Measurements from ENCODE around the gene TBCC. TPM values are rescaled to one million over a fixed set of nuclear protein-coding genes. Genes with fewer than 3 reads are reported as not detected.

TBCC gene
- total RNA-seq, 1 experiment from 2014 or later = 36.2 TPM

DNA sequence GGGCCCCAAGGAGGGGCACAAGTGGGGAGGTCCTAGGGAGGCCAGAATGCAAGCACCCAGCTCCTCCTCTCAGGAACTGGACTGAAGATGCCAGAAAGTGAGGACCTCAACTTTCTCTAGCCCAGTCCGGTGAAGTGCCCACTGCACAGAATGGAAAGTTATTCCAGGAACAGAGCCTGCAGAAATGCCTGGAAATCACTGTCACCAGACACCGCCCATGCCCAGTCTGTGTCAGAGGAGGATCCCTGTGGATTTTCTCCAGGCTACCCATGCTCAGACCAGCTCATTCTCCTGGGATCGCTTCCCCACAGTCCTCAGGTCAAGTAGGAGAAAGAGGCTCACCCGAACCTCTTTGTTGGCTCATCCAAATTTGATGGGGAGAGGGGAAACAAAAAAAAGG, 30.0 kb downstream of the TBCC start:
- Mint-ChIP-seq H3K36me3 (ENCODE audit: insufficient read depth, unreplicated experiment) (no peaks in the 10 kb centered on the region), H3K27me3 (ENCODE audit: unreplicated experiment) (peaks cover 11% of the 10 kb centered on the region), H3K9me3 (ENCODE audit: low read depth, unreplicated experiment) (peaks cover 4% of the 10 kb centered on the region), H3K4me1 (ENCODE audit: low read depth, unreplicated experiment) (peaks cover 8% of the 10 kb centered on the region), H3K27ac (ENCODE audit: unreplicated experiment) (no peak overlapping the region), H3K4me3 (ENCODE audit: low read depth, unreplicated experiment) (no peak overlapping the region)
- intact Hi-C loops (cut with micrococcal nuclease; ENCODE audit: unreplicated experiment) = no loop called here
- TF ChIP-seq, protein P1, sequence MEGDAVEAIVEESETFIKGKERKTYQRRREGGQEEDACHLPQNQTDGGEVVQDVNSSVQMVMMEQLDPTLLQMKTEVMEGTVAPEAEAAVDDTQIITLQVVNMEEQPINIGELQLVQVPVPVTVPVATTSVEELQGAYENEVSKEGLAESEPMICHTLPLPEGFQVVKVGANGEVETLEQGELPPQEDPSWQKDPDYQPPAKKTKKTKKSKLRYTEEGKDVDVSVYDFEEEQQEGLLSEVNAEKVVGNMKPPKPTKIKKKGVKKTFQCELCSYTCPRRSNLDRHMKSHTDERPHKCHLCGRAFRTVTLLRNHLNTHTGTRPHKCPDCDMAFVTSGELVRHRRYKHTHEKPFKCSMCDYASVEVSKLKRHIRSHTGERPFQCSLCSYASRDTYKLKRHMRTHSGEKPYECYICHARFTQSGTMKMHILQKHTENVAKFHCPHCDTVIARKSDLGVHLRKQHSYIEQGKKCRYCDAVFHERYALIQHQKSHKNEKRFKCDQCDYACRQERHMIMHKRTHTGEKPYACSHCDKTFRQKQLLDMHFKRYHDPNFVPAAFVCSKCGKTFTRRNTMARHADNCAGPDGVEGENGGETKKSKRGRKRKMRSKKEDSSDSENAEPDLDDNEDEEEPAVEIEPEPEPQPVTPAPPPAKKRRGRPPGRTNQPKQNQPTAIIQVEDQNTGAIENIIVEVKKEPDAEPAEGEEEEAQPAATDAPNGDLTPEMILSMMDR (IDR thresholded peaks at IDR 0.05; ENCODE audit: unreplicated experiment) = no peak
- CTCF ChIA-PET = interaction anchor here (0.7 to 0.9 kb wide), 2 partner anchors 21 to 60 kb away, joined by 3 to 4 read pairs; no protein-coding TSS in a partner anchor
- BruUV-seq (replicated peaks) = no TSS peak
- DNase-seq = no peak

DNA sequence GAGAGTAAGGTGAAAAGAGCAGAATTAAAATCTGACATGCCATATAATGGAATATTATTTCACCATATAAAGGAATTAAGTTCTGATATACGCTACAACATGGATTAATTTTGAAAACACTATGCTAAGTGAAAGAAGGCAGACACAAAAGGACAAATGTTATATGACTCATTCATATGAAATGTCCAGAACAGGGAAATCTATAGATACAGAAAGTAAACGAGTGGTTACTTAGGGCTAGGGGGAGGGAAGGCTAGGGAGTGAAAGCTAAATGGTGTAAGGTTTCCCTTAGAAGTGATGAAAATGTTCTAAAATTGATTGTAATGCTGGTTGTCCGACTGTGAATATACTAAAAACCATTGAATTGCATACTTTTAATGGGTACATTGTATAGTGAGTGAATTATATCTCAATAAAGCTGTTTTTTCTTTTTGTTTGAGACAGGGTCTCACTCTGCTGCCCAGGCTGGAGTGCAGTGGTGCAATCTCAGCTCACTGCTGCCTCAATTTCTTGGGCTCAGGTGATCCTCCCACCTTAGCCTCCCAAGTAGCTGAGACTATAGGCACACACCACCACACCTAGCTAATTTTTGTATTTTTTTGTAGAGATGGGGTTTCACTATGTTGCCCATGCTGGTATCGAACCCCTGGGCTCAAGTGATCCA, 31.7 kb downstream of the TBCC start:
- no peak overlapping the region for H3K4me3 Mint-ChIP-seq (ENCODE audit: low read depth, unreplicated experiment)
- TF ChIP-seq, protein P1 (IDR thresholded peaks at IDR 0.05; ENCODE audit: unreplicated experiment) = no peak
- CTCF ChIA-PET = interaction anchor here (0.6 to 1.6 kb wide), 3 partner anchors 12 to 32 kb away, joined by 3 to 8 read pairs (median 4); partner anchors contain the start of gene TBCC
- H3K27ac Mint-ChIP-seq (ENCODE audit: unreplicated experiment) = no peak overlapping the region
- intact Hi-C loops (cut with micrococcal nuclease; ENCODE audit: unreplicated experiment) = no loop called here
- H3K36me3 Mint-ChIP-seq (ENCODE audit: insufficient read depth, unreplicated experiment) = no peaks in the 10 kb centered on the region
- no peak for DNase-seq
- BruUV-seq (replicated peaks) = no TSS peak
- no peaks in the 10 kb centered on the region for H3K27me3 Mint-ChIP-seq (ENCODE audit: unreplicated experiment)
- peaks cover 4% of the 10 kb centered on the region for H3K9me3 Mint-ChIP-seq (ENCODE audit: low read depth, unreplicated experiment)
- H3K4me1 Mint-ChIP-seq (ENCODE audit: low read depth, unreplicated experiment) = peaks cover 8% of the 10 kb centered on the region

DNA sequence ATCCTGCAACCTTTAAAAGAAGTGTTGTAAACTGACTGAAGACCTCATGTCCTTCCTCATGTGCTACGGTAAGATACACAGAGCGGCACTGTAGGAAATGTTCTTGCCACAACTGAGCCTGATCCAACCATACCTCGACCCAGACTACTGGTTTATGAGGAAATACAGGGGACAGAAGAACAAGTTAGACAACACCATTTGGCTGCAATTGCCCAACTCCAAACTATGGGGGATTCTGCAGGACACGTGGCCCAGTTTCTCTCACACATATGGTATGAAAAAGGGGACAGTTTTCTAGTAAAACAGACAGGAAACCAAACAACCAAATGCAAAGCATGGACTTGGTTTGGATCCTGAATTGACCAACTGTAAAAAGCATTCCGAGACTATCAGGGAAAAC, 34.0 kb downstream of the TBCC start:
- H3K4me3 Mint-ChIP-seq (ENCODE audit: low read depth, unreplicated experiment) = no peak overlapping the region
- TF ChIP-seq, protein P1 (IDR thresholded peaks at IDR 0.05; ENCODE audit: unreplicated experiment) = no peak
- CTCF ChIA-PET = no interaction called here
- no peak overlapping the region for H3K27ac Mint-ChIP-seq (ENCODE audit: unreplicated experiment)
- BruUV-seq (replicated peaks) = no TSS peak
- peaks cover 4% of the 10 kb centered on the region for H3K9me3 Mint-ChIP-seq (ENCODE audit: low read depth, unreplicated experiment)
- H3K4me1 Mint-ChIP-seq (ENCODE audit: low read depth, unreplicated experiment) = peaks cover 8% of the 10 kb centered on the region
- intact Hi-C loops (cut with micrococcal nuclease; ENCODE audit: unreplicated experiment) = no loop called here
- H3K36me3 Mint-ChIP-seq (ENCODE audit: insufficient read depth, unreplicated experiment) = no peaks in the 10 kb centered on the region
- no peaks in the 10 kb centered on the region for H3K27me3 Mint-ChIP-seq (ENCODE audit: unreplicated experiment)
- no peak for DNase-seq

DNA sequence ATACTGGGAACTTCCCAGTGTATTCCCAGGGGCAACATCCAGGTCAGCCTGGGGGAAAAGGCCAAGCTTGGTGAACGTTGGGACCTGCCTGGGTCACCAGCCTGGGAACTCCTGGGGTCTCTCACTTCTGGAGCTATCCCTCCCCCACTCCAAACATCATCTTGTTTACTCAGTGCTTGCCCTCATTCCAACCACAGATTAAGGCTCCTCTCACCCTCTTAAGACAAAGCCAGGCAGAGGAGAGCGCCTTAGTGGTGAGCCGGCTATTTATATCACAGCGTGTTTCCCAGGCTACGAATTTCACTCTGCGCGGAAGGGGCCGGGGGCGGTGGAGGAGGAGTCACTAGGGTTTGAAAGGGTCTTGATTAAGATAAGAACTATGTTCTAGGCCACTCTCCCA, 35.6 kb downstream of the TBCC start:
- CTCF ChIA-PET = no interaction called here
- H3K4me1 Mint-ChIP-seq (ENCODE audit: low read depth, unreplicated experiment) = peaks cover 8% of the 10 kb centered on the region
- peaks cover 4% of the 10 kb centered on the region for H3K9me3 Mint-ChIP-seq (ENCODE audit: low read depth, unreplicated experiment)
- H3K27me3 Mint-ChIP-seq (ENCODE audit: unreplicated experiment) = no peaks in the 10 kb centered on the region
- no peaks in the 10 kb centered on the region for H3K36me3 Mint-ChIP-seq (ENCODE audit: insufficient read depth, unreplicated experiment)
- BruUV-seq (replicated peaks) = no TSS peak
- TF ChIP-seq, protein P1 (IDR thresholded peaks at IDR 0.05; ENCODE audit: unreplicated experiment) = no peak
- no peak overlapping the region for H3K4me3 Mint-ChIP-seq (ENCODE audit: low read depth, unreplicated experiment)
- intact Hi-C loops (cut with micrococcal nuclease; ENCODE audit: unreplicated experiment) = no loop called here
- H3K27ac Mint-ChIP-seq (ENCODE audit: unreplicated experiment) = no peak overlapping the region
- no peak for DNase-seq

Measured in Calu3 (cell line).